ENCODE data around the gene AGAP1. TPM values are rescaled to one million over a fixed set of nuclear protein-coding genes. Genes with fewer than 3 reads are reported as not detected.

AGAP1 gene
- total RNA-seq, 1 donor from 2014 or later: 27.5 TPM

DNA sequence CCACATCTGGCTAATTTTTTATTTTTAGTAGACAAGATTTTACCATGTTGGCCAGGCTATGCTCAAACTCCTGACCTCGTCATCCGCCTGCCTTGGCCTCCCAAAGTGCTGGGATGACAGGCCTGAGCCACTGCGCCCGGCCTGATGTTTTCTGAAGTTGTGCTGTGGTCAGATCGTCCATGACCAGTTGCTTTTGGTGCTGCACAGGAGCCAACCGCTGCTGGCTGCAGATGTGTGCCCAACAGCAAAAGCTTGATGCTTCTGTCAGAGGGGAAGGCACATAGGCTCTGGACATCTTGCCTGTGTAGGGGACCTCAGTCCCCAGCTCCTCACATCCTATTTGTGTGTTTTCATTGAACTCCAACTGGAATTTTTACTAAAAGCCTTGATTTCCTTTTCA, 218.3 kb downstream of the AGAP1 start:
- no peak for DNase-seq

DNA sequence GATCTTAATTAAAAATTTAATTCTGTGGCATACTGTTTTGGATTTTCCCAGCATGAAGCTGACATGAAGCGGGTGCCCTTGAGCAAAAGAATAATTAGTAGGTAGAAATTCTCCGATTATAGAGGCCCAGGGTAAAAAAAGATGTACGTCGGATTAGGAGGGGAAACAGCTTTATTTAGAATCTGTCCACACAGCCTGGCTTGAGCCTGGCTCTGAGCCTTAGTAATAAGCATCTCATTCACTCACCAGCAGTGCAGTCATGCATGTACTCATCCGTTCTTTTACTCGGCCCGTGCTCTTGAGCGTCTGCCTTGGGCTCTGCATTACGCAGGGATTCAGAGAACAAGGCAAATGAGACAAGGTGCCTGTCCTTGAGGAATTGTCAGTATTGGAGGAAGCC, 219.3 kb downstream of the AGAP1 start:
- DNase-seq: no peak

DNA sequence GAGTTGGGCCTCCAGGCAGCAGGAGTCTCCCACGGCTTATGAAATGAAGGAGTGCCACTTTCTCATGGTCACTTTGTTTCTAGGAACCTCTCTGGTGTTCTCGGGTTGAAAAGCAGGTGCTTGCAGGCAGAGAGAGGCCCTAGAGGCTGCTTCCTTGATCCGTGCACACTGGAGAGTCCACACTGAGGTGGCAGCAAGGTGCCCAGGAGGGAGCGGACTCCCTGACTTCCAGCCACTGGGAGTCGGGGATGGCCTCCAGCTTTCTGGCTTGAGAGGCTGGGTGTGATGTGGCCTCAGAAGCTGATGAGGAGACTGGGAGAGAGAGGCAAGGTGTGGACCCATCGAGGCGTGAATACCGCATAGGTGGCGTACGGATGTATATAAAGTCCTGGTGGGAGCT, 221.8 kb downstream of the AGAP1 start:
- no peak for DNase-seq

DNA sequence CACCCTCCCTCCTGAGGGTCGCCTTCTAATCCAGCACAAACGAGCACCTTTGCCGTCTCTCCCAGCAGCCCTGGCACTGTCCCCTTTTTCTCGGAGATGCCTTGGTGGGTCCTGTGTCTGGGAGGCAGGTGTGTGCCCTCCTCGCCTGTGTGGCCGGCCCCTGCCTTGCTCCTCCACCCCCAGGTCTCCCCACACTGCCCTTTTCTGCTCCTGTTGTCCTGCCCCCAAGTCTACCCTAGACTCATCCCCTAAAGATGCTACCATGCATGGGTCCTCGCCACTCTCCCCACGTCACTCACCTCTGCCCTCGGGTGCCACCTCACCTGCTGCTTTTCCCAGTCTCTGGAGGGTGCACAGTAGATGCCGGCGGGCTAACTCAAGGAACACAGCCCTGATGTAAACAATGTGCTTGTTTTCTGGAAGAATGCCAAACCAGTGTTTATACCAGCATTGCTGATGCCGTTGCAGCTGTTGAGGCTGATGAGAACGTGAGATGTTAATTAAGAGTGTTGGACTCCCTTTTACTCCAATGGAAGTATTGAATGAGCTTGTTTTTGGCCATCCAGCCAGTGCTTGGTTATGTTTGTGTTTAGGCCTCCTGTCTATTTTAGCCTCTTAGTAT, 223.1 kb downstream of the AGAP1 start:
- no peak for DNase-seq

DNA sequence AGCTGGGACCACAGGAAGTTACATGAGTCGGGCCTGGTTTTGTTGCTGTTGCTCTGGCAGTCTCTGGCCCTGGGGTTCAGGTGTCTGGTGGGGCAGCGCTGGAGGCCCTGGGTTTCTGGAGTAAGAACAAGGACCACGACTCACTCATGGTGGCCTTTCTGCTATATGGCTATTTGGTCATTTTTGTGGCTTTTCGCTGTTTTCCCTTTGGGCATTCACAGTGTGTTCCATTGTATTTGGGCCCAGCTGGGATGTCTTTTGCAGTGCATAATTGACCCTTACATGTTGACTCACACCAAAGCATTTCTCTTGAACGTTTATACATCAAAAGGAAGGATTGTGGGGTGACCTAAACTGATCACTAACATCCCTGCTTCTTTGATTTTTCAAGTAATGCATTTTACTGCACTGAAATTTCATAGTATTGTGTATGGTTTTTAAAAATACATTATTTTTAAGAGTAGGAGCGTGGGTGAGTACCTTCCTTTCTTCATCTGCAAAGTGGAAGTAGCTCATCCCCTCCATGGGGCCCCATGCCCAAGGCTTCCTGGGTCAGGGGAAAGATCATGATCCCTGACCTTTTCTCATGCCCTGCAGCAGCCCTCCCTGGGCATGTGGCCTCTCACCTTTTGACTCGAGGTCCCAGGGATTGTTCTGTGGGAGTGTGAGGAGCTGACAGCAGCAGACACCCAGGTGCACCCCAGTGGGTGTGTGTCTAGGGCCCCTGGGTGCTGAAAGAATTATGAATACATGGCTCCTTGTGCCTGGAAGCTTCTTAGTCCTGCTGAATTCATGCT, 225.5 kb downstream of the AGAP1 start:
- no peak for DNase-seq

DNA sequence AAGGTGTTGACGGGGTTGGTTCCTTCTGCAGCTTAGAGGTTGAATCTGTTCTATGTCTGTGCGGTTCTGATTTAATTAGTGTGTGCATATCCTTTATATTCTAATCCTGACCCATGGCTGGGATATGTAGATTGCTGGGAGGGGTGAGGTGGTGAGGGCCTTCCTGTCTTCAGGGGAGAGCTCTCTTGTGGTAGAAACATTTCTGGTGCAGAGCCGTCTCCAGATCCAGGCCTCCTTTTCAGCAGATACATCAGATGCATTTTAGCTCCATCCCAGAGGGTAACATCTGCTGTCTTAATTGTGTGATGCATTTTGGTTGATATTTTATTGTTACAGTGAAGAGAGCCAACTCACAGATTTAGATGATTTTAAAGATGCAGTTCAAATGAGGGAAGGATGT, 227.8 kb downstream of the AGAP1 start:
- DNase-seq: no peak

DNA sequence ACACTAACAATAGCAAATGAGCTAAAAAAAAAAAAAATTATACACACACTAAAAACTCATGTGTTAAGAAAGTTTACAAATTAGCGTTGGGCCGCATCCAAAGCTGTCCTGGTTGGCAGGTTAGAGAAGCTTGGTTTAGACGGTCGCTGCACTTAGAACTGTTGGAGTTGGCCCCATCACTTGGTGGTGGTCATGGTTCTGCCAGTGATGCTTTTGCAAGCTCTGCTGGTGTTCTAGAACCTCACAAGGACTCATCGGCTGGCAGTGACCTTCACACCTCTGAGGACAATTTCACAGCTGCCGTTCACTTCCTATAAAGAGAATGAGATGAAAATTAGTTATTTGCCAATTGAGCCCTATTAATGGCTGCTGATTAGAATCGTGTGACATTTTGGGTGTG, 229.0 kb downstream of the AGAP1 start:
- no peak for DNase-seq

DNA sequence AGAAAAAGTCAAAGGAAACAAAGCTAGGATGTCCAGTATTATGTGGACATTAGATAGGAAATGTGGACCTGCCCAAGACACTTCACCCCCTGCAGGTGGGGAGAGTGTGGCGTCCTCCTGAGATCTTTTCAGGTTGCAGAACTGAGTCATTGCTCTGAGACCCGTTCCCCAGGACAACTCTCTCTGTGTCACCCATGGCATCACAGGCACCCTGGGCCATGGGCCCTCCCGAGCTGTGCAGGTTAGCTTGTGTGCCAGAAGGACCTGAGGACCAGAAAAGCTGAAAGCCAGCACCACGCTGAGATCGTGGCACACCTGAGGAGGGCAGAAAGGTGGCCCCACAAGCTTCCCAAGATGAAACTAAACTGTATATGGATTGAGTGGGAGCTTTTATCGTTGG, 229.5 kb downstream of the AGAP1 start:
- DNase-seq: no peak

DNA sequence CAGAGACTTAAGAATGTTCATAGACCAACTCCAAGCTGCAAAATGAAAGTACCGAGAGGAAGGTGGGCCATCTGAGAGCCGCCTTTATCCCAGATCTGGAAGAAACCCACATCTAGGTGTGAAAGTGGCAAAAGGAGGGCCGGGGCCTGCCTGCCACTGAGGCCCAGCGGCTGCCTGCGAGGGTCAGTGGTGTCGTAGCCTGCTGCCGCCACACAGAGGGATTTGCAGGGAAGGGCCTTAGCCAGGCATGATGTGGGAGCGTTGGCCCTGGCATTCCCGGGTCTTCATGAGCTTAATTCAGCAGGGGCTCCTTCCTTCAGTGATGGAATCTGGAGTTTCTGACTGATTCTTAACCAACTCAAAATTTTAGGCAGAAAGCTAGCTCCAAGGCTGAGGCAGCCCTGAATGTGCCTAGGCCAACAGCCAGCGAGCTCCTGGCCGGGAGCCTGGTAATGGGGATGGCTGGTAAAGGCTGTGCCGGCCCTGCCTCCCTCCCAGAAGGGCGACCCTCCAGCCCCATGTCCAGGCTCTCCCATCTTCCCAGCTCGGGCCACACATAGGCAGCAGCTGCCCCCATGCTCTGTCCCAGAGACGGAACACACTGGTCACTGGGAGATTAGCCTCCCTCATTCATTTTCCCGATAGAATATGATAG, 230.1 kb downstream of the AGAP1 start:
- DNase-seq: no peak

DNA sequence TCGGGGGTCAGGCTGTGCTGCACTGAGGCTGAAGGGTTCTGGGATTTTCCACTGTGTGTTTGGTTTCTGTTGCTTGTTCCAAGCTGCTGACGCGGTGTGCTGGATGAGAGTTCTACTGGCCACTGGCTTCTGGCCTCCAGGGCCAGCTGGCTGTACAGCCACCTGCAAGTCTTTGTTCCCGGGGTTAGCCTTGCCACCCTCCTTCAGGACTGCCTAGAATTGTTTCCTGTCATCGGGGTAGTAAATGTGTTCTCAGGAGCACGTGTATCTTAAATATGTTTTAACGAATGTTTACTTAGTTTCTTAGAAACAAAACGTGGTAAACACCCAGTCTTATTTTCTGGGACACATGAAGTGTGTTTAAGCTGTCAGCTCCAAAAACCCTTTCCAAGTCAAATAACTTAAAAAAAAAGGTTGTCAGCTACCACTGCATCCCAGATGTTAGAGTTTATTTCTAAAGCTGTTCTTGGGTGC, 231.2 kb downstream of the AGAP1 start:
- no peak for DNase-seq

DNA sequence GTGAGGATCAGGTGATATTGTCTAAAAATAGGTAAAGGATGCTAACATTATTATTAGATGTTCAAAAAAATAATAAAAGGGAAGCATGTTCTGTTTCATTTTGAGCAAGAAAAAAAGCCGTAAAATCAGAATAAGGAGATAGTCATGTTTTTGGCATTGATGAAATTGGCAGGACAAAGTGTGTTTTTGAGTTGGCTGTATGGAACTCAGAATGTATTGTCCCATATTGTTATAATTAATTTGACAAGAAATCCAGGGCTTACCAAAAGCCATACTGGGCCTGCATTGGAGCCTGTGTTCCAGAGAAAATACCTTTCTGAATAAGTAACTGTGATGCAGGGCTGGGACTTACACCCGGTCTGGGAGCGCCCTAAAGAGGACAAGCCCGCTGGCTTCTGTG, 232.0 kb downstream of the AGAP1 start:
- no peak for DNase-seq

DNA sequence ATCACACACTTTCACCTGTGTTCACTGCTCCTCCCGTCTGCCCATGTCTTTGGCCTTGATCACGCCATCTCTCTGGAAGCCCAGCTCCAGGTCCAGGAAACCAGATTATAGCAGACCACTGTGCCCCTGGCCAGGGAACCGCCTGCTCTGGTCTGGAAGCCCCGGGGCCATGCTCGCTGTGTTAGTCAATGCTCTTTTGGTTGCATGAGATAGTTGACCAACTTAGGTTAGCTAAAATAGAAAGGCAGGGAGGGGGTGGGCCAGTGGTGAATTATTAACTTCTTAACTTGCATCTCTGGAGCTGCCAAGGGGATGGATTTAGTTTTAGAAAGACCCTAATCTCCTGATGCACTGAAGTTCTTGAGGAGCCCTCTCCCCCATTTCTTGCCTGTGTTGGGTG, 232.7 kb downstream of the AGAP1 start:
- DNase-seq: no peak

DNA sequence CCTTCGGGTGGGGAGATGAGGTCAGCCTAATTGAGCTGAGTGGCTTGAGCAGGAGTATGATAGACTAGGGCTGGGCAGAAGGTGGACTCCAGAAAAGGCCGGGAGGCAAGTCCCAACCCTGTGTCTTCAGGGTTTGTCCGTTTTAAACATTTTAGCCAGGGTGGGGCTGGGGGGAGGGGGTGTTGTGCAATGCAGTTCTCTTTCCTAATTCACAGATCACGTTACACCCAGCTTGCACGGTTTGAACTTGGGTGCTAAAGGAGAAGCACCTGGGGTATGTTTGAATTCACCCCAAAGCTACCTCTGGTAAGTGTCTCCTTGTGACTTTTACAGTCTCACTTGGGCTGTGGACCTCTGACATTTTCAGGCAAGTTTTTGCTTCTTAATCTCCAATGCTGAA, 233.3 kb downstream of the AGAP1 start:
- DNase-seq: no peak

DNA sequence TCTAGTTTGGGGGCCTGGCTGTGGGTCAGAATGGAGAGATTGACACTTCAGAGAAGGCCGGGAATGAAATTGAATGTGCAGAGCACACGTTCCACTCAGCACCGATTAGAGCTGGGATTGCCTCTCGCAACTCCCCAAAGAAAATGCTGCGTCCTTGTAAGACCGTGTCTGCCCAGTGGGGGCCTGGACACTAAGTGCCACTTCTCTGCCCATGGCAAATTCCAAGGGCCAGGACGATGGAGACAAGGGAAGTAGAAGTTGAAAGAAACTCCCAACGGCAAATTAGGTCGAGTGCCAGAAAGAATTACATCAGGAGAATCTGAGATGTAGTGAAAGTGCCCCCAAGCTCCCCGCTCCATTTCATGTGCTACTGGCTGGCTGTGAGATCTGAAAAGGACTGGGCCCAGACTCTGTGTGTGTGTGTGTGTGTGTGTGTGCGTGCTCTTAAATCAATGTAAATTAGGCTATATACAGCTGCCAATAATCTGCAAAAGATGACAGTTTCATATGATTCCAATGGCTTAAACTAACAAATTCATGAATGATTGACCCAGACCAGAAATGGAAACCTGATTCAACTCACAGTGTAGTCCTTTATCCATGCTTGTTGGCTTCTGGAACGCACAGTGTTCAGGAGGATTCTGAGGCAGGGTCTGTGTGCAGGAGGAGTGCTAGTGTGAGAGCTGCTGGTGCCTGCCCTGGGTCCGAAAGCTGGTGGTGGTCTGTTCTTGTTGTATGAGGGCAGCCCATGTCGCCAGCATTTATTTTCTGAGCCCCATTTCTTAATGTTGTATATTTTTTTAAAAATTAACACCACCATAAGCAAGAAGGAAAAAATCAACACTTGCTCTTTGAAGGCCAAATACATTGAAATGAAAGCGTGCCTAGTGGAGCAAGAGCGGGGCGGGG, 234.3 kb downstream of the AGAP1 start:
- no peak for DNase-seq

DNA sequence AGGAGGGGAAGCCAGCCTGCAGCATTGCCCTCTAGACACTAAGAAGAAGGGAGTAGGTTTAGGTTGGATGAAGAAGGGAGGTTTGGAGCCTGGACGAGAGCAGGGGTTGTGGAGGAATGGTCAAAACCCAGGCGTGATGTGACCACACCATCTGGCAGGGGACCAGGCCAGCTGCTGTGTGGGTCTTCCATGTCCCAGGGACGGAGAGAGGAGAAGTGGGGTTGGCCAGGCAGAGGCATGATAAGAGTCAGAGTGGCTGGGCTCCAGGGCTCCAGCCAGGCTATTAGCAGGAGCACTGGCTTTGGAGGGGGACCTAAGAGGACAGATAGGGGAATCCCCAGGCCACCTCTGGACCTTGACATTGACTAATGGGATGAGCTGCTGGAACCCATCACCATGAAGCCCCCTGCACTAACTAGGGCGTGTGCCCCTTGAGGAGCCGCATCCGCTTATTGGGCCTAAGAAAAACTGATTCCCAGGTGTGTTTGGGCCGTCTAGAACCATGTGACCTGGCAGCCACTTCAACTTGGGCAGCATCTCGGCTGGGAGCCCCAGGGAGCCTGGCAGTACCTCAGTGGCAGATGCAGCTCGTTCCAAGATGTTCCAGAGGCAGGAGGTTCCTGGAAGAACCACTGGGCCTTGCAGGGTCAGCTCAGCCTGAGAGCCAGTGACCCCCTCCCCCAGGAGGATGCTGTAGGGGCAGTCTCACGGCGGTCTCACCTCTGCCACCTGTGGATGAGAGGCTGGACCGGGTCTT, 235.1 kb downstream of the AGAP1 start:
- DNase-seq: no peak

DNA sequence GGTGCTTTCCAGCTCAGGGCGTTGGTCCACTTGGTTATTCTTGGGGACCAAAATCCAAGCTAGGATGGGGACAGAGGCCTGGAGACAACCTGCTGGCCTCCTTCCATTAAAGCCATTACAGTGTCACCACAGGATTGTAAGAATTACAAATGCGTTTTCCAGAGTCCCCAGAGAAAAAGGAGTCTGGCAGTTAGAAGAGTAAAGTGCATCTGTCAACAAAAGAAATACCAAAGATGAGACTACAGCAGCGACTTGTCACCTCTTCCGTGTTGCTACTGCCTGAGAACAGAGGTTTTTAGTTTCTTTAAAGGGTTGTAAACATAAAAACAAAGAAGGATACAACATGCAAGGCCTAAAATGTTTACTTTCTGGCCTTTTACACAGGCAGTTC, 235.7 kb downstream of the AGAP1 start:
- no peak for DNase-seq

DNA sequence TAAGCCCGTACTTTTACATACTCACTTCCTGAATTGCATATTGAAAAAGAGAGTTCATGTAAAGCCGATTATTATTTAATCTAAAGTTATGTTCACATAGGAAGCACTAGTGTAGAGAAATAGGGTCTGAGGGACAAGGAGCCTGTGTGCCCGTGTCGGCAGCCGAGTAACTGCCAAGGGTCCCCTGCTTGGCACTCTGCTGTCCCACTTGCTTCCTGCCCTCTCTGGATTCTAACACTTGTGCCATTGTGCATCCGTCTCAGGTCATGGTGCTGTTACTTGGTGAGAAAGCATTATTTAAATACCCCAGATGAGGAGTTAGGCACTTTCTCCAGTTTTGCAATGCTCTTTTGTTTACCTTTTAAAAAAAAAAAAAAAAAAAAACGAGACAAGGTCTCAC, 236.3 kb downstream of the AGAP1 start:
- DNase-seq: no peak

DNA sequence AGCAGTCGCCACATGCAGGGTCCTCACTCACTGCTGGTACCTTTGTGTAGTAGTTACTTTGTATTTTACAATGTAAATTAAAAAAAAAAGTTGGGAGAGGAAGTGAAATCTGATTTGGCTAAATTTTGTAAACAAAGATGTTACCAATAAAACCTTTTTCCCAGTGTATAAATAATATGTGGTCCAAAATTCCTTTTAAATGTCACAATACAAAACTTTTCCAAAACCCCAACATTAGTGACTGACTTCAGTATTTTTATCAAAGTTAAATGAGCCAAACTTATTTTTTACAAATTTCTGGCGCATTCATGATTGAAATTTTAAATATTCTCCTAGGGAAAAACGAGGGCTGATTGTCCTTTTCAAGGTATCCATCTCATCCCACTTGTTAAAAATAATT, 239.9 kb downstream of the AGAP1 start:
- no peak for DNase-seq

DNA sequence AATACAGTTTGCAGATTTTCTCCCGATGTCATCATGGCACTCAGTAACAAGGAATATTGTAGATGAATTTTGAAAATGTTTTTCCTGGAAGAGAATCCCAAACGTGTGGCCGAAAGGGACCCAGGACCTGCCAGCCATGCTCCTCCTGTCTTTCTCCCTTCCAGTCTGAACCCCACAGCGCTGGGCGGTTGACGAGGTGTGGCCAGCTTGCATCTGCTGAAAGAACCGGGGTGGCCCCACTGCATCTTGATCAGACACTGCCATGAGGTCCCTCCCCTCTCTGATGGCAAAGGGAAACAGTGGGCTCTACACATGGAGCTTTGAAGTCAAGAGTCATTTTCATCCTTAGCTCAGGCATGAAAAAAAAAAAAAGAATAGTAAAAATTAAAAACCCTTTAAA, 240.3 kb downstream of the AGAP1 start:
- no peak for DNase-seq

DNA sequence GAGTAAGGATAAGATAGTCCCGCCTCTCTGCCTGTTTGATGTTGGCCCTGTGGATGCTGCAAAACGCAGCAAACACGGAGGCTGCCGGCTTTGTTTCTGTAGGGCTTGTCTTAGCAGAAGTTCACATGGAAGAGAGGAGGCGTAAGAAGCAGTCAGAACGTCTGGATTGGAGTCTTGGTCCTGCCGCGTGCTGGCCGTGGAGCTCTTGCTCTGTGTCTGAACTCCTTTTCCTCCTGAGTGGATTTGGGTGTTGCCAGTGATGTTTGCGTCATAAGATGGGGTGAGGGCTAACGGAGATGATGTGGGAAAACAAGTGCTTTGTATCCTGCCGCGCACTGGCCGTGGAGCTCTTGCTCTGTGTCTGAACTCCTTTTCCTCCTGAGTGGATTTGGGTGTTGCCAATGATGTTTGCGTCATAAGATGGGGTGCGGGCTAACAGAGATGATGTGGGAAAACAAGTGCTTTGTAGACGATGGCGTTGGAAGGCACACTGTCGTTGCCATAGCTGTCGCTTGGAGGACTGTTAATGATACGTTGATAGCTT, 240.9 kb downstream of the AGAP1 start:
- DNase-seq: no peak

DNA sequence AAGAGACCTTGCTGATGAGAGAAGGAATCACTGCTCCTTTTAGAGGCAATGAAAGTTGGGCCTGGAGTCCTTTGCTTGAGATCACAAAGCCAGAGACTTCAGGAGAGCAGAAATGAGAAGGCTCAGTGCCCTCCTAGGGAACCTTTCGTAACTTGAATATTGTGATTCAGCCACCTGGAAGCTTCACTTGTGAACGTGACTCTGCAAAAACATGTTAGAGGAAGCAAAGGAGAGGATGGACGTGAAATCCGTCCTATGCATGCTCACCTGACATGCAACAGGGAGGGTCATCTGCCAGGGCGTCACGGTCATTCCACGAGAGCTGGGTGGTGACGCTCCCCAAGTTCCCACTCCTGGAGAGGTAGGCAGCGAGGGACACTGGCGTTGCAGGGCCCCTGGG, 243.6 kb downstream of the AGAP1 start:
- DNase-seq: no peak

DNA sequence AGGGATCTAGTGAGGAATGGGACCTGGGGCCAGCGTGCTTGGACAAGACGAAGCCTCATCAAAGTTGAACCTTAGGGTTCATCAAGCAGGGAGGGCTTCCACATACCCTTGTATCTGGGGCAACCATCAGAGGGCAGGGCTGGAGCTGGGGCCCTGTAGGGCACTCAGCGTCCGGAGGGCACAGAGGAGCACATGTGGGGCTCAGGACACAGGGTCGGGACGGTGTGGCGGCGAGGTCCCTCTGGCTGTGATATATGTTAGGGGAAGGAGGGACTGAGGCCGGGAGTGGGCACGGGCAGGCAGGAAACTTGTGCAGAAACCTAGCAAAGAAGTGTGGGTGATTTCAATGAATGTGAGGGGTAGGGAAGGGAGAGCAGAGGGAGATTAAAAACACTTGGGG, 244.0 kb downstream of the AGAP1 start:
- DNase-seq: no peak
